H9 (cell line): ENCODE measurements around the gene KCNH1. TPM values are rescaled to one million over a fixed set of nuclear protein-coding genes. Genes with fewer than 3 reads are reported as not detected.

ENCODE experiments used
- DNase-seq: peaks from one replicate; pipeline ENCODE4 v3.0.0-alpha.2; 2017
- H2AFZ ChIP-seq: one replicate; pipeline ENCODE4 v1.6.1; 2013; ENCODE audit warnings: mild to moderate bottlenecking, low read length, control low read depth, moderate library complexity
- H2AK5ac ChIP-seq: 2 replicates; pipeline ENCODE4 v1.6.1; 2013; ENCODE audit warnings: low read length, control low read depth, mixed read lengths; ENCODE audit not compliant: insufficient read length
- H2BK120ac ChIP-seq: one replicate; pipeline ENCODE4 v1.6.1; 2013; ENCODE audit warnings: low read depth, mild to moderate bottlenecking, low read length, control low read depth, inconsistent platforms; ENCODE audit not compliant: poor library complexity, severe bottlenecking
- H2BK12ac ChIP-seq: 2 replicates; pipeline ENCODE4 v1.6.1; 2013; ENCODE audit warnings: low read length, control low read depth, mixed read lengths, low read depth; ENCODE audit not compliant: insufficient read length
- H2BK15ac ChIP-seq: 2 replicates; pipeline ENCODE4 v1.6.1; 2013; ENCODE audit warnings: low read depth, low read length, control low read depth
- H2BK20ac ChIP-seq: one replicate; pipeline ENCODE4 v1.6.1; 2013; ENCODE audit warnings: low read depth, mild to moderate bottlenecking, low read length, control low read depth, inconsistent platforms; ENCODE audit not compliant: poor library complexity, severe bottlenecking
- H2BK5ac ChIP-seq: 2 replicates; pipeline ENCODE4 v1.6.1; 2013; ENCODE audit warnings: low read length, control low read depth, mixed read lengths; ENCODE audit not compliant: insufficient read length
- H3K14ac ChIP-seq: 2 replicates; pipeline ENCODE4 v1.6.1; 2013; ENCODE audit warnings: low read length, control low read depth; ENCODE audit not compliant: insufficient read depth
- H3K18ac ChIP-seq: 2 replicates; pipeline ENCODE4 v1.6.1; 2013; ENCODE audit warnings: low read depth, mild to moderate bottlenecking, mixed read lengths, low read length, control low read depth; ENCODE audit not compliant: insufficient read length
- H3K23ac ChIP-seq: 2 replicates; pipeline ENCODE4 v1.6.1; 2013; ENCODE audit warnings: low read length, control low read depth, mixed read lengths, low read depth; ENCODE audit not compliant: insufficient read length
- H3K23me2 ChIP-seq: 2 replicates; pipeline ENCODE4 v1.6.1; 2013; ENCODE audit warnings: low read depth, mild to moderate bottlenecking, mixed read lengths, low read length, control low read depth; ENCODE audit not compliant: insufficient read length, poor library complexity, severe bottlenecking
- H3K27ac ChIP-seq: 2 replicates; pipeline ENCODE4 v1.5.1; 2013; ENCODE audit warnings: low read length, control low read depth, mixed read lengths, low read depth; ENCODE audit not compliant: insufficient read length
- H3K27me3 ChIP-seq: 2 replicates; pipeline ENCODE4 v1.6.1; 2013; ENCODE audit warnings: low read length, control low read depth, inconsistent platforms; ENCODE audit not compliant: insufficient read depth
- H3K4ac ChIP-seq: 2 replicates; pipeline ENCODE4 v1.6.1; 2013; ENCODE audit warnings: low read depth, mild to moderate bottlenecking, control low read depth, inconsistent platforms, low read length, moderate library complexity
- H3K4me1 ChIP-seq: 2 replicates; pipeline ENCODE4 v1.6.1; 2013; ENCODE audit warnings: low read length, control low read depth, inconsistent platforms; ENCODE audit not compliant: insufficient read depth
- H3K4me2 ChIP-seq: 2 replicates; pipeline ENCODE4 v1.6.1; 2013; ENCODE audit warnings: low read length, control low read depth, mixed read lengths; ENCODE audit not compliant: insufficient read length, insufficient read depth
- H3K56ac ChIP-seq: 2 replicates; pipeline ENCODE4 v1.6.1; 2013; ENCODE audit warnings: low read depth, mild to moderate bottlenecking, mixed read lengths, low read length, control low read depth; ENCODE audit not compliant: insufficient read length
- H3K79me1 ChIP-seq: 2 replicates; pipeline ENCODE4 v1.6.1; 2013; ENCODE audit warnings: low read depth, mild to moderate bottlenecking, moderate library complexity, low read length, control low read depth, inconsistent platforms; ENCODE audit not compliant: insufficient read depth, poor library complexity, severe bottlenecking
- H3K79me2 ChIP-seq: 2 replicates; pipeline ENCODE4 v1.6.1; 2013; ENCODE audit warnings: low read length, control low read depth, inconsistent platforms; ENCODE audit not compliant: insufficient read depth
- H3K9ac ChIP-seq: 2 replicates; pipeline ENCODE4 v1.6.1; 2013; ENCODE audit warnings: low read length, control low read depth, mixed read lengths; ENCODE audit not compliant: insufficient read length; ENCODE audit errors: extremely low read depth
- H3K9me3 ChIP-seq: one replicate; pipeline ENCODE4 v1.6.1; 2013; ENCODE audit warnings: low read depth, low read length, inconsistent platforms; ENCODE audit not compliant: control insufficient read depth
- H3T11ph ChIP-seq: one replicate; pipeline ENCODE4 v1.6.1; 2013; ENCODE audit warnings: mild to moderate bottlenecking, low read length, control low read depth, inconsistent platforms
- H4K20me1 ChIP-seq: one replicate; pipeline ENCODE4 v1.6.1; 2013; ENCODE audit not compliant: control insufficient read depth, insufficient read length, insufficient read depth
- H4K5ac ChIP-seq: 2 replicates; pipeline ENCODE4 v1.6.1; 2013; ENCODE audit warnings: low read depth, mild to moderate bottlenecking, mixed read lengths, low read length, control low read depth; ENCODE audit not compliant: insufficient read length
- H4K8ac ChIP-seq: replicated peaks from 2 replicates; pipeline ENCODE4 v1.6.1; 2013; ENCODE audit warnings: low read length, control low read depth, mixed read lengths, low read depth; ENCODE audit not compliant: insufficient read length
- H4K91ac ChIP-seq: 2 replicates; pipeline ENCODE4 v1.6.1; 2013; ENCODE audit warnings: low read depth, mild to moderate bottlenecking, moderate library complexity, mixed read lengths, low read length, control low read depth; ENCODE audit not compliant: insufficient read length
- H3K27ac Mint-ChIP-seq, 3 experiments: 2 replicates in 2 of 3; 3 replicates in 1 of 3; pipeline ENCODE4 v1.8.0; 2020 to 2021; ENCODE audit warnings: mixed read lengths in 3 of 3, mild to moderate bottlenecking in 1 of 3, moderate library complexity in 1 of 3
- H3K27me3 Mint-ChIP-seq: 2 replicates; pipeline ENCODE4 v1.8.0; 2021; ENCODE audit warnings: low read depth, mild to moderate bottlenecking, moderate library complexity, mixed read lengths
- H3K36me3 Mint-ChIP-seq, 3 experiments: 2 replicates in 2 of 3; 3 replicates in 1 of 3; pipeline ENCODE4 v1.8.0; 2020 to 2021; ENCODE audit warnings: low read depth in 3 of 3, mixed read lengths in 3 of 3; ENCODE audit not compliant: insufficient read depth in 1 of 3
- H3K4me1 Mint-ChIP-seq, 2 experiments: 2 replicates each; pipeline ENCODE4 v1.8.0; 2020; ENCODE audit warnings: mixed read lengths in 2 of 2
- H3K4me3 Mint-ChIP-seq, 2 experiments: 2 replicates in 1 of 2; 3 replicates in 1 of 2; pipeline ENCODE4 v1.8.0; 2020 to 2021; ENCODE audit warnings: mild to moderate bottlenecking in 2 of 2, mixed read lengths in 2 of 2, moderate library complexity in 1 of 2
- H3K9me3 Mint-ChIP-seq, 2 experiments: 2 replicates in 1 of 2; 3 replicates in 1 of 2; pipeline ENCODE4 v1.8.0; 2020; ENCODE audit warnings: mild to moderate bottlenecking in 2 of 2, mixed read lengths in 2 of 2, moderate library complexity in 1 of 2
- CTCF ChIP-seq: fragments of 200-600 bp; sonication (generic); conservative IDR thresholded peaks from 3 replicates; pipeline ENCODE4 v1.8.0; 2021; ENCODE audit warnings: antibody characterized with exemption, mild to moderate bottlenecking
- WGBS: extraction: QIAGEN DNeasy Blood & Tissue Kit; methylation state at CpG from one replicate; pipeline ENCODE4 v1.1.7; 2013; ENCODE audit warnings: missing lambda C conversion rate, low lambda C conversion rate, mixed read lengths; ENCODE audit not compliant: insufficient read length; ENCODE audit errors: extremely low coverage; 5-methylcytosine and 5-hydroxymethylcytosine counted together
- total RNA-seq: library from RNA; stranded (reverse); gene quantifications from 2 replicates; pipeline ENCODE4 v1.2.1, GENCODE V29; 2021

KCNH1 gene
- total RNA-seq, 1 experiment from 2014 or later: 0.11 TPM

DNA sequence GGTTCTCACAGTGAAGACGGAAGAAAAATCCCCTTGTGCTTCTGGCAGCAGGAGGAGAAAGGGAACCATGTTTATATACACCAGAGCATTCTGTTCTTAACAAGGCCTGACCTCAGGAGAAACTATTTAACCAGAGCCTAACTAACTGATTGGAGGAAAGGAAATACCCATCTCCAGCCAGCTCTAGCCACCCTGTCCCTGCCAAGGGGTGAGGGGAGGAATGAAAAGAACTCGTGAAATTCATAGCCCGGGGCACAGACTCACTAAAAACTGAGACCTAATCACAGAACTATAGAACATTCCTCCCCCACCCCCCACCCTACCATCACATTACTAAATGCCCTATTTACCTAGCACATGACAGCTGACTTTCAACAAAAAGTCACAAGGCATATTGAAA lies 65.0 kb downstream of the KCNH1 start:
- H2AFZ ChIP-seq: peak overlapping the region; percentile 59

More for the DNA sequence above, 65.0 kb downstream of the KCNH1 start:
- no peak overlapping the region for H3K4me2 ChIP-seq
- H3K4me1 ChIP-seq: no peaks in the 10 kb centered on the region
- H3T11ph ChIP-seq: no peak overlapping the region
- H3K4ac ChIP-seq: no peak overlapping the region
- no peak for TF ChIP-seq CTCF
- H2BK5ac ChIP-seq: no peak overlapping the region
- Mint-ChIP-seq H3K4me1 (peaks cover 0 to 5% of the 10 kb centered on the region in 2 experiments; a peak in 1 of 4 replicates), H3K27me3 (no peaks in the 10 kb centered on the region; the same call in 1 of the 2 replicates), H3K27ac (no peak overlapping the region; a peak in 1 of 7 replicates), H3K4me3 (no peak overlapping the region), H3K36me3 (no peaks in the 10 kb centered on the region), H3K9me3 (peaks cover 0 to 12% of the 10 kb centered on the region in 2 experiments; a peak in 3 of 5 replicates)
- no peak overlapping the region for H3K18ac ChIP-seq
- H2BK20ac ChIP-seq: no peak overlapping the region
- no peak overlapping the region for H2BK15ac ChIP-seq
- no peak overlapping the region for H2BK120ac ChIP-seq
- H3K23ac ChIP-seq: no peak overlapping the region
- H4K20me1 ChIP-seq: no peaks in the 10 kb centered on the region
- H2AK5ac ChIP-seq: no peak overlapping the region
- H3K14ac ChIP-seq: no peak overlapping the region
- WGBS: no CpG with 5 or more reads among the region's 3 CpGs
- no peaks in the 10 kb centered on the region for H3K79me1 ChIP-seq
- H3K27ac ChIP-seq: no peak overlapping the region
- no peak overlapping the region for H3K9ac ChIP-seq
- no peaks in the 10 kb centered on the region for H3K23me2 ChIP-seq
- DNase-seq: peak; percentile 41
- H3K56ac ChIP-seq: no peak overlapping the region
- H4K8ac ChIP-seq: no peak overlapping the region
- H3K9me3 ChIP-seq: no peaks in the 10 kb centered on the region
- no peak overlapping the region for H4K91ac ChIP-seq
- H2BK12ac ChIP-seq: no peak overlapping the region
- no peak overlapping the region for H4K5ac ChIP-seq
- H3K27me3 ChIP-seq: no peaks in the 10 kb centered on the region
- no peaks in the 10 kb centered on the region for H3K79me2 ChIP-seq
